ENCODE data around the gene BCAR3. TPM values are rescaled to one million over a fixed set of nuclear protein-coding genes. Genes with fewer than 3 reads are reported as not detected.

Gene BCAR3
- total RNA-seq, 1 donor from 2014 or later, result 38.5 TPM

DNA sequence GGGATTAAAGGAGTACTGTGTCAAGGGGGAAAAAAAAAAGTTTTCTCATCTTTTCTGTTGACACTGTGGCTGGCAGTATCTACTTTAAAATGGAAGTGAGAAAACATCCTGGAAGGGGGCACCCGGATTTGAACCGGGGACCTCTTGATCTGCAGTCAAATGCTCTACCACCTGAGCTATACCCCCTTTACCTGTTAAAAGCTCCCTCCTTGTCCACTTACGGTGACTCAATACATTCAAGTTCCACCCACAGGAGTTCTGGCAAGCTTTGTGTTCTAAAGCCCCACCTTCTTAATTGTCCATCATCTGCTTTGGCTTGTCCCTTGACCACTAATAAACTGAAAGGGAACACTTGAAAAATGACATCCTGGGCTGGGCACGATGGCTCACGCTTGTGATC is 165.5 kb downstream of the BCAR3 start:
- no peaks in the 10 kb centered on the region for H3K27me3 Mint-ChIP-seq (ENCODE audit: low read depth)
- no peaks in the 10 kb centered on the region for H3K9me3 Mint-ChIP-seq
- H3K27ac Mint-ChIP-seq (ENCODE audit: unreplicated experiment), result no peak overlapping the region
- TF ChIP-seq, protein P1, sequence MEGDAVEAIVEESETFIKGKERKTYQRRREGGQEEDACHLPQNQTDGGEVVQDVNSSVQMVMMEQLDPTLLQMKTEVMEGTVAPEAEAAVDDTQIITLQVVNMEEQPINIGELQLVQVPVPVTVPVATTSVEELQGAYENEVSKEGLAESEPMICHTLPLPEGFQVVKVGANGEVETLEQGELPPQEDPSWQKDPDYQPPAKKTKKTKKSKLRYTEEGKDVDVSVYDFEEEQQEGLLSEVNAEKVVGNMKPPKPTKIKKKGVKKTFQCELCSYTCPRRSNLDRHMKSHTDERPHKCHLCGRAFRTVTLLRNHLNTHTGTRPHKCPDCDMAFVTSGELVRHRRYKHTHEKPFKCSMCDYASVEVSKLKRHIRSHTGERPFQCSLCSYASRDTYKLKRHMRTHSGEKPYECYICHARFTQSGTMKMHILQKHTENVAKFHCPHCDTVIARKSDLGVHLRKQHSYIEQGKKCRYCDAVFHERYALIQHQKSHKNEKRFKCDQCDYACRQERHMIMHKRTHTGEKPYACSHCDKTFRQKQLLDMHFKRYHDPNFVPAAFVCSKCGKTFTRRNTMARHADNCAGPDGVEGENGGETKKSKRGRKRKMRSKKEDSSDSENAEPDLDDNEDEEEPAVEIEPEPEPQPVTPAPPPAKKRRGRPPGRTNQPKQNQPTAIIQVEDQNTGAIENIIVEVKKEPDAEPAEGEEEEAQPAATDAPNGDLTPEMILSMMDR (conservative IDR thresholded peaks at IDR 0.05), result no peak
- no peak overlapping the region for H3K4me3 Mint-ChIP-seq
- peaks cover 8% of the 10 kb centered on the region for H3K36me3 Mint-ChIP-seq (ENCODE audit: low read depth)
- no peak for DNase-seq (ENCODE audit: low read depth, low spot score)
- H3K4me1 Mint-ChIP-seq, result no peaks in the 10 kb centered on the region

Other genes starting within 250 kb of the BCAR3 start
- 60.9 and 63.5 TPM in 2 replicates for gene FNBP1L, start 233.7 kb downstream of the BCAR3 start, total RNA-seq
- 65.0 and 67.7 TPM in 2 replicates for gene DNTTIP2, start 197.4 kb upstream of the BCAR3 start, total RNA-seq
- gene GCLM, start 227.6 kb upstream of the BCAR3 start, total RNA-seq, result 12.8 and 13.0 TPM in 2 replicates

Data from neural crest cell (in vitro differentiated cells).